Measurements from ENCODE around the gene PLAGL2.

- no peak for TF ChIP-seq CTCF (conservative IDR thresholded peaks at IDR 0.05 in 1 of 2, IDR thresholded peaks at IDR 0.05 in 1 of 2; ENCODE audit: extremely low read depth in 1 of 2, insufficient read depth in 1 of 2, low read depth in 1 of 2, low read length in 2 of 2)
- TF ChIP-seq EZH2 (IDR thresholded peaks at IDR 0.05; ENCODE audit: borderline replicate concordance, low read length): no peak
These were observed 48.4 kb downstream of the PLAGL2 start for GRCh38 chr20:32158943-32159660.
